ENCODE measurements around the gene BCAR3. TPM values are rescaled to one million over a fixed set of nuclear protein-coding genes. Genes with fewer than 3 reads are reported as not detected.

The BCAR3 gene
- polyA plus RNA-seq, 4 donors = 22.5 to 28.9 (median 25.2) TPM

DNA sequence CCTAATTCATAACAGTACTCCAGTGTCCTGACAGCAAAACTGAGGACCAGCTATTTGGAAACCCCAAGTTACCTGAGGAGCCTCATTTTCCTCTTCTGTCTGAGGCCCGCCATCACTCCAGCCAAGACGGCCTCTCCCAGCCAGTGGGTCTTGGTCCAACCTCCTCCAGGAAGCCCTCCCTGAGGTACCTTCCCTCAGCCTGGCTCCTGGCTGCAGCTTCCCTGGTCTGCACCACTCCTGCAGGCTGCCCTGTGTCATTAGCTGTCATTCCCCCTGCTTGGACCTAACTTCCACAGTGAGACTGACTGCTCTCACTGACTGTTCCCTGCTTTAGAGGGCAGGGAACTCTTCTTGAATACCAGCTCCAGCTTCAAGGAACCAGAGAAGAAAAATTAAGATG is 33.0 kb downstream of the BCAR3 start:
- no peak for DNase-seq (ENCODE audit: low read depth in 4 of 4, low spot score in 2 of 4)

DNA sequence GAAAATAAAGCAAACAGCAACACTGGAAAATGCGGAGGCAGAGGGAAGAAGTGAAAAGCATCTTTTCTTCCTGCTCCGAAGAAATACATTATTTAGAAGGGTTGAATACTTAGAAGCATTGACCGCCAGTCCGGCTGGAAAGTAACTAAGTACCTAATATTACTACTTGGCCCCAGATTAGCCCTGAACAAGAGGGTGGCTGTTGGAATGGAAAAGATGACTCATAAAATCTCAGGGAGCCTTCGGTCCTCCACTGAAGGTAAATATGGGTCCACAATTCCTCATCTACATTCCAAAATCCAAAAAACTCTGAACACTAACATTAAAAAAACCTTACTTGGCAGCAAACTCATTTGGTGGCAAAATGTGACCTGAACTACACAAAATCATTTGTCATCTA is 40.1 kb downstream of the BCAR3 start:
- no peak for DNase-seq (ENCODE audit: low read depth in 4 of 4, low spot score in 2 of 4)

DNA sequence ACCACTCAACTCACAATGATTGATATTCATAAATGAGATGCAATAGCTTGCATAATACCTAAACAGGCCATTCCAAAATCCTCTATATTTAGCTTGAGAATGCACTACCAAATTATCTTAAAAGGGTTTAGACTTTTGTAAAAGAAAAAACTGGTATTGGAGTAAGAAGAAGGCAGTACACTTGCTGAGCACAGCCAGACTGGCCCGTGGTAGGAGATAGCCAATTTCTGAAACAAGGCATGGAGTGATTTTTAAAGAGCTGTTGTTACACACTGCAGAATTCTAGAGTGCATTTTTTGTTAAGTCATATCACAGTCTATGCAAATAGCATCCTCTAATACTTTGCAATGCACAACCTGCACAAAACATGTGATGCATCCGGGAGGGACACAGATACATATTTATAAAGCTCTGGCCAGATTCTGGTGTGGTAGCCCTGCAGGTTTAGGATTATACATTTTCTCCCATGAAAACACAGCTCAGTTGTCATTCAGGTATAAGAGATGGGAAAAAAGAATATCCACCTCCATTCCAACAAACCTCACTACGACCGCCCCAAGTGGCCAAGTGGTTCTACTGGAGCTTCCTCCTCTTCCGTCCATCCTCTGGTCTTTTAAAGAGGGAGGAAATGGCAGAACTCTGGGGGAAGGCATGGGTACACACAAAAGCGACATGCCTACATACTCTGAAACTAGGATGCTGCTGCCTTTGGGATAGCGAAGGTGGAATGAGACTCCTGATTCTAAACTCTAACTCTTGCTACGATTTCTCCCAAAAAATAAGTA is 40.8 kb downstream of the BCAR3 start:
- DNase-seq (ENCODE audit: low read depth in 4 of 4, low spot score in 2 of 4) = no peak

DNA sequence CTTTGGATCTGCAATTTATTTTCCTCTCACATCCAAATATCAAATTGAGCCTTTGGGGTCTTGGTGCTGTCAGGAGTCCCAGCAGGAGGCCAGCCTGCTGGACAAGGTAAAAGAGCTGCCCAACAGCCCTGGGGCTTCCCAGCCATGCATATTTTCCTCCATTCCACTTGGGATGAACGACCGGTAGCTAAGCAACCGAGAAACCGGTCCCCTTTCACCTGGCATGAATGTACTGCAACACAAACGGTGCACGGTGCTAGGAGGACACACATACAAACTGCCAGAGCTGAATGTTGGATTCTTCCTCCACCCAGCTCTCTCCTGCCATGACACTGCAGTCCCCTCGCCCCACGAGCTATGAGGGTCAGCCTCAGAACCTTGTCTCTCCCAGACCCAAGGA is 42.7 kb downstream of the BCAR3 start:
- no peak for DNase-seq (ENCODE audit: low read depth in 4 of 4, low spot score in 2 of 4)

DNA sequence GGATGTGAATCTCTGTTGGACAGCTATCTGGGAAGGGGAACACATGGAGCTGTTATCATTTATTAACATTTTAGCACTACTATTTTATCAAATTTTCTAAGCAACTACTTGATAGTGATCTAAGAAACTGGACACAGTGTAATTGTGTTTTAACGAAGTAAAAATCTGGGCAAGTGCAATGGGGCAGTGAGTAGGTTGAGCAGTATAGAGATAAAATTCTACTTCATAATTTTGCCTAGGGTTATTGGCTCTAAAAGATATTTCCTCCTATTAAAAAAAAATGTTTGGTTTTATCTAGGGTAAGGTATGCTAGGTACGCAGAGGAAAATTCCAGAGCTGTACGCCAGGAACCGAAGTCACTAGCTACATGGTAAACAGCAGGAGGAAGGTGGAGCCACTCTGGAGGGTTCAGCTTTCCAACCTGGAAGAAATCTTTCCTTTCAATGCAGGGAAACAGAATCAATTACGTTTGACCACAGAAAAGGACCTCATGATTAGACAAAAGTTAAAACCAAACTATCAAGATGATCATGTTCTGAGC is 43.3 kb downstream of the BCAR3 start:
- no peak for DNase-seq (ENCODE audit: low read depth in 4 of 4, low spot score in 2 of 4)

DNA sequence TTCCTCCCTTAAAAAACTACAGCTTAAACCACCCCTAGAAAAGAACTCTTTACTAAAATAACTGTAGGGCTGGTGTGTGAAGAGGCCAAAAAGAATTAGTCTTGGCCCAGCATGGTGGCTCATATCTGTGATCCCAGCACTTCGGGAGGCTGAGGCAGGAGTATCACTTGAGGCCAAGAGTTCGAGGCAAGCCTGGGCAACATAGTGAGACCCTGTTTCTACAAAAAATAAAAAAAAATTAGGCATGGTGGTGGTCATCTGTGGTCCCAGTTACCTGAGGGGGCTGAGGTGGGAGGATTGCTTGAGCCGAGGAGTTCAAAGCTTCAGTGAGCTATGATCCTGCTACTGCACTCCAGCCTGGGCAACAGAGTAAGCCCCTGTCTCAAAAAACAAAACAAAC is 44.9 kb downstream of the BCAR3 start:
- DNase-seq (ENCODE audit: low read depth in 4 of 4, low spot score in 2 of 4) = no peak

DNA sequence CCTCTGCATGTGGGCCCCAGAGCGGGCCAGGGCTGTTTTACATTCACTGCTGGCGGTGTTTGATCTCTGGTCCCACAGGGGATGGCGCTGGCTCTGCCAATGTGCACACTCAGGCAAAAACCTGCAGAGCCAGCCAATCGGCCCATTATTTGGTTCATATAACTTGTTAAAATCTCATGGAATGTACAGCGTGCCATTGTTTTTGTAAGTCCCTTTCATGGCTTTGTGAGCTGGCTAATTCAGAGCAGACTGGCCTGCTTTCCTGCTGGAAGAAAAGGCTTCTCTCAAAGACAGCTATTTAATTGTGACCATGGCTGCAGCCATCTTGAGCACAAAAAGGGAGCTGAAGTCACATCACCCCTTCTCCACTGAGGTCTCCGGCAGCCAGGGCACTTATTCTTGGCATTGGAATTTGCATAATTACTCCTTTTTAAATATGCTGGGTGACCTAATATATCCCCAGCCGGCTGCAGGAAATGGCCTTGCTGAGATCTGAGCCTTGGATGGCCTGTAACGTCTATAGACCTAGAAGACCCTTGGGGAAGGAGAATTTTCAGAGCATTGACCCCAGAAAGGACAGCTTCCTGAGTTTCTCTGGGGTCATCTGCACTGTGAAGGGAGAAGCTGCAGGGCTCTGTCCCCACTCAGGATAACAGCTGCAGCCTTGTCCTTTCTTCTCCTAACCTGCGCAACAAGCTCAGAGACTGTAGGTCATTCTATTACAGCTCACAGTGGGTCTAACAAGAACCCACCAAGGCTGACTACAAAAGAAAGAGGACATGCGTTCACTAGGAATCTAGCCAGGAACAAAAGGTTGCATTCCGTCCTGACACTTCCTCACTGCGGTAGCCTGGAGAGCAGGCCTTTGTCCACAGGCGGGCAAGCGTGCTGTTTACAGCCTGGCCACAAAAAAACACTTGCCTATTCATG is 45.8 kb downstream of the BCAR3 start:
- DNase-seq (ENCODE audit: low read depth in 4 of 4, low spot score in 2 of 4) = no peak

DNA sequence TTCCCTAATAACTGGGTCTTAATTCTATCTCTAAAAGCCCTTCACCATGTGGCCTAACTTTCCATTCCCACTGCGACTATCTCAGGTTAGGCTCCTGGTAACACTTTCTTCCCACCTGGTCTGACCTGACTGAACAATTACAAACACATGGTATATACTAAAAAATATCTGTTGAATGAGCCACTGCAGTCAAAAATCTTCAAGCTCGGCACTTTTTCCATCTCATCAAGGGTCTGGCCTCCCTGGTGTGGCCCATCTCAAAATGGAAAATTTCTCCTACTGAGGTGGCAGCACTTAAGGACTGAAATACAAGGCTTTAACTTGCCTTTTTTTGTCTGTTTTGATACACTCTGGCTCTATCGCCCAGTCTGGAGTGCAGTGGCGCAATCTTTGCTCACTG is 48.3 kb downstream of the BCAR3 start:
- no peak for DNase-seq (ENCODE audit: low read depth in 4 of 4, low spot score in 2 of 4)

DNA sequence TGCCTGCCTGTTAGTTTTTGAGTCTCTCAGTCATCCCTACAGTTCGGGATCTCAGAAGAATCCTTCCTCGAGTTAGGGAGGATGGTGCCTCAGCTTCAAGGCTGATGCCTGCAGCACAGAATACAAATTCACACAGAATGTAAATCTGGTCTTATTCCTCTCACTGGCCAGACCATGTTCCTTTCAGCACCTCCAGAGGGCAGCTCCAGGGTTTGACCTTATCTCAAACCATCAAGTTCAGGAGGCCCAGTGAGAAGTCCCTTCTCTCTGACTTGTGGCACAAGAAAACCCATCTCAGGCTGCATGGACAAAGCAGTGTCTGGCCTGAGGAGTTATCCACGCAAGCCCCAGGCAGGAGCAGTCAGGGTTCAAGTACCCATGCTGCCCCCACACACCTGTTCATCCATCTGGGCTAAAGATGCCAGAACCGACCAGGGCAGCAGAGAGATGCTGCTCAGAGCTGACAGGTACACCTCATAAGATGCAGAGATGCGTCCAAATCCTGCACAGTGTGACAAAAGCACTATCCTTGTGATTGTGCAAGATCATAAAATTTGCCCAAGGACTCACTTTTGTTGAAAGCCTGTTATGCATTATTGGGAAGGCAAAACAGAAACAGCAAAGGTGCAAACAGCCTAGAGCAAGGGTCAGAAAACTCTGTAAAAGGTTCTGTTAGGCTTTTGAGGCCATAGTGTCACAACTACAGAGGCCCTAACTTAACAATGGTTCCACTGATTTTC is 49.8 kb downstream of the BCAR3 start:
- DNase-seq (ENCODE audit: low read depth in 4 of 4, low spot score in 2 of 4) = no peak

DNA sequence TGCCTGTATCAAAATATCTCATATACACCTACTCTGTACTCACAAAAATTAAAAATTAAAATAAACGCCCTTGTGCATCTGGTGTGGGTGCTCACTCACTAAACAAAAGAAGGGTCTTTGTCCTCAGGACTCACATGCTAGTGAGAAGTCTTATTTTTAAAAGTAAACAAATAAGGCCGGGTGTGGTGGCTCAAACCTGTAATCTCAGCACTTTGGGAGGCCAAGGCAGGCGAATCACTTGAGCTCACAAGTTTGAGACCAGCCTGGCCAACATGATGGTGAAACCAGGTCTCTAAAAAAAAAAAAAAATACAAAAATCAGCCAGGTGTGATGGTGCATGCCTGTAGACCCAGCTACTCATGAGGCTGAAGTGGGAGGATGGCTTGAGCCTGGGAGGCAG is 51.5 kb downstream of the BCAR3 start:
- DNase-seq (ENCODE audit: low read depth in 4 of 4, low spot score in 2 of 4) = no peak

DNA sequence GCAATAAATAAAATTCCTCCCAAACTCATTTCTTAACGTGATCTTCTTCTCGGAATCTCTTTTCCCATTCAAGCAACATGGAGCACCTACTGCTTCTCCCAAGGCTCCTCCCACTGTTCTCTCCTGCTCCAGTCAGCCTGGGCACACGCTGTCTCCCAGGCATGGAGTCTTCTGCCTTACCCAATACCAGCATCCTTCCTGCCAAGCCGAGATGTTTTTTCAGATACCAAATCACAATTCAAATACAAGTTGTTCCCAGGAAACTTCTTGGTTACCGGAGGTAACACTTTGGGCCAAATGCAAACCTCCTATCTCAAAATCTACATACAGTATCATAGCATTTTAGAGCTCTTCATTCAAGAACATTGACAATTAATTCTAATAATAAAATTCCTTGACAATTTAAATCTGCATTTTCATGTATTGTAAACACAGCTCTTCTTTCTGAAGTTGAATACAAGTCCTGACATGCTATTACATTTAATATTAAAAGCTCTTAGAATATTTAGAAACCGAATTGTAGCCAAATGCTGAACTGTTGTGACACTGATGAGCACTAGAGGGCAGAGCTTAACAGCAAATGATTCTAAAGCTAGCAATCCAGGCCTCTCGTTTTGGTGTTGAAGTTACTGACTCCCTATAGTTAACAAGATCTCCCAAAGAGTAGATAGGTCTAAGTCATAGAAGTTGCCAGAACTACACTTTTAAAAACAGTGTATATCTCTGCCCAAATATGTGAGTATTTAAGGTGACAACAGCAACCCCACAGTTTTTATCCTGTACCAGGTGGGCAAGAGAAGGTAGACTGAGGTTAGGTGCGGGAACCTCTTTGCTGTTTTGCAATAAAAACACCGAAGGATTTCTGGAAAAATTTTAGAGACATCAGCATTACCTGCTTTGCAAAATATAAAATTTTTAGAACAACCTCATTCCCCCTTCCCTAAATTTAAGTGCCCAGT is 52.3 kb downstream of the BCAR3 start:
- peak in 1 of 4 donors; percentile 67 for DNase-seq (ENCODE audit: low read depth in 4 of 4, low spot score in 2 of 4)

DNA sequence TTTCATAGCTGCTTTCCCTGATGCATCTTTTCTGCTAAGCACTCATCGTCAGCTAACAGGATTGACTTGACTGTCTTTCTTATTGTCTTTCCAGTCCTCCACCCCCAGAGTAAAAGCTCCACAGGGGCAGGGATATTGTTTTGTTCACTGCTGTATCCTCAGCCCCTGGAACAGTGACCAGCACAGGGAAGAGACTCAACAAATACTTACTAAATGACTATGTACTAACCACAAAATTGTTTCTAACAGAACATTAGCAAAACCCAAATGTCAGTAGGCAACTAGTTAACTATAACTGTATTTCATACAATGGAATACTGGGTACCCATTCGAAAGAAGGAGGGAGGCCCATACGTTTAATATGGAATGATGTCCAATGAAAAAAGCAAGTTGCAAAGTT is 53.0 kb downstream of the BCAR3 start:
- no peak for DNase-seq (ENCODE audit: low read depth in 4 of 4, low spot score in 2 of 4)

DNA sequence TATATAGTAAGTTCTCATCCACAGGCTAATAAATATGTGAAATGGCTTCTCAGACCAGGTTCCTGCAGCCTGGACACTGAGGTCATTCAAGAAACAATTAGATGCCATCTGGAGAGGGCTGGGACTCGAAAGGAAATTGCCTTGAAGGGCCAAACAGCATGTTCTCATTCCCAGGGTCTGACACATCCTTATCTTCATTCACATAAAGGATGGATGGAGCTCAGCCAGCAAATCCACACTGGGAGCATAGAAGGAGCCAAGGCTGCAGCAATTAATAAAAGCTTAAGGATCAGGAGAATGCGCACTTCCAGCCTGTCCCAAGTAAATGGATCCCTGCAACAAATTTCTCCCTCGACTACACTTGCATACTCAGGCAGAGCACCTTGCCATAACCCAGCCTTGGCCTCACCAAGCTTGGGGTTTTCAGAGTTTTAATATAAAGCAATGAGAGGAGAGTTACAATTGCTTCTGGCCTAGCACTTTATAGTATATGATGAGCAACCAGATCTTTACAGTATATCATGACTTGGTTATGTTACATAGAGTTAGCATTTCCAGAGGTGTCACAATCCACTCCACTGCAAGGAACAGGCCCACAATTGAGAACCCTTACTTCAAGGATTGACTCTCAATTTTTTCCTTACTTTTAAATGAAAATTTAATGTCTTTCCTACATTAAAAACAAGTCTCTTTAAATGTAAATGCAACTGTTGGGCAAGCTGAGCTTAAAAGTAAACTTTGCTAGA is 55.9 kb downstream of the BCAR3 start:
- DNase-seq (ENCODE audit: low read depth in 4 of 4, low spot score in 2 of 4) = no peak

DNA sequence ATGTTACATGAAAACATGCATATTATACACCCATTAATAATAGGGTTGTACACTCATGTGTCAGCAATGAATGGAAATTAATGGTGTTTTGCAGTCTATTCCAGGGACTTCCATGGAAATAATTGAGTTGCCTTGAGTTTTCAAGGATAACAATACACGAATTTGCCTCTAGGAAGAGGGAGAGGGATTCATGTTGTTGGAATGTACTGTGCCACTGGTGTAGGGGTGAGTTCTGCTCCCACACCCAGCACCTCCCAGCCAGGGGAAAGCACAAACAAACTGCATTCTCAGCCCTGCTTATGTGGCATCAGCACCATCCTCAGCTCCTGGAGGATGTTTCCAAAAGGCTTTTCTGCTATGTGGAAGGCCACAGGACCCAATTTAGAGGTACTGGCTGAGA is 57.8 kb downstream of the BCAR3 start:
- no peak for DNase-seq (ENCODE audit: low read depth in 4 of 4, low spot score in 2 of 4)

DNA sequence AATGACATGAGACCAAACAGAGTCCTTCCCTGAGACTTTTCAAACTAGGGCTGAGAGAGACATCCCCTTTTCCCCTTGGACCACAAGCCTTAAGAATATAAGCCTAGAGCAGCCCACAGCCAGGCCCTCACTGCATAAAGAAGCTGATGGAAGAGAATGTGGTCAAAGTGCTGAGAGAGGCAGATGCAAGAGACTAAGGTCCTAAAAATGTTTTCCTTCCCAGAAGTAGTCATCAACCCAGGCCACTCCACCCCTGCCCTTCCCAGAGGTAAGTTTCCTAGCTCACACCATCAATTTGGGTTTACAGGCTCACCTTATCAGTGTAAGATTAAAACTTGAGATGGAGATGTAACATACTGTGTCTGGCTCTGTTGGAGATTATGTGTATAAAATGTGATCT is 58.2 kb downstream of the BCAR3 start:
- no peak for DNase-seq (ENCODE audit: low read depth in 4 of 4, low spot score in 2 of 4)

DNA sequence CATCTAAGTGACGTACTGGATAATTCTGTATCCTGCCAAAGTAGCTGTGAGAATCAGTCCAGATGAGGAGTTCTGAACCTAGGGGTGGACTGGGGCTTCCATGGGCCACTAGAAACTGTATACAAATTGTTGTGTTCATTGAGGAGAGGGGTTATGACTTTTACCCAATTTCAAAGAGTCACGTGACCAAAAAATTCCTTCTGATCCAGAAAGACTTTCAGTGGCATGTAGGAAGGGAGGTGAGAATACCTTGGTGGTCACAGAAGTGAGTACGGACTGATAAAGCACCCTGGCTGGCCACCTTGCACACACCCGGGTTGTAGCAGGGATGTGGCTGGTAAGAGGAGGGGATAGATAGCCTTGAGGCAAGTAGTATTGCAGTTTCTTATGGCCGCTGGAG is 60.4 kb downstream of the BCAR3 start:
- DNase-seq (ENCODE audit: low read depth in 4 of 4, low spot score in 2 of 4) = no peak

DNA sequence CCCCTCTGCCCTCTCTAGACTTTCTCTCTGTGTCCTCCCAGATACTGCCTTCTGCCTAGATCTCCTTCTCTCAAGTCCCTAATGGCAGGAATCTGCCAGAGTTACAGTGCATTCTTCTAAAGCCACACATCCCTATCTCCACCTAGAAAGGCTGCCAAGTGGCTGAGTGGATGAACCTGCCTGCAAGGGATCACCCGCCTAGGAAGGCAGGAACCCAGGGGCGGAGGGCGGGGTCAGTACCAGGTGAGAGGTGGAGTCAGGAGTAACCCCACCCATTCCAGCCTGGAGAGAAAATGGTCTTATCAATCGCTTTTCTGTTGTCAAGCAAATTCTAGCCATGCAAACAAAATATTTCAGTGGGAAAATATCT is 60.8 kb downstream of the BCAR3 start:
- DNase-seq (ENCODE audit: low read depth in 4 of 4, low spot score in 2 of 4) = no peak

DNA sequence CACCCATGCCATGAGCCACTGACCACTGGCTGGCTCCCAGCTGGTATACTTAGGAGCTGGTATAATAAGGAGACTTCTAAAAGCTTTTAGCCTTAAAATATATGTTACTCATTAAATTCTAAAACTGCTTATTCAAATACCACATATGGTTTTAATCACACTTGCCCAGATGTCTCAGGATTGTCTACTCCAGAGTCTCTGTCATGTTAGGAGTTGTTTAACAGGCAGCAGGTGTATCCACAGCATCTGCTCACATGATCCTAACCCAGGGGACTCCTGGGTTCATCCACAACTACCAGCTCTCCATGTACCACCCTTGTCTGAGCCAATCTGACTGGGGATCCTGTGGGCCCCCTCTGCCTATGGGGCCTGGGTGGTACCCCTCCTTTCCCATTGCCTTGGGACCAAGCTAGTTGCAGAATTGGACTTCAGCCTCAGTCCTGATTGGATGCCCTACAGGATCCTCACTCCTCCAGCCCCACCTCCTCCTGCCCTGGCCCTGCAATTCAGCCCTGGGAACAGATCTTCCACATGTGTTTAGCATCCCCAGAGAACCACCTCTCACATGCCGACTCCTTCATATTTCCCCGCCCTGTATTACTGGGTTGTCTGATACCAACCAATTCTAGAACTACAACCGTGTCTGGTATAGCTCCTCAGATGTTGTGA is 61.3 kb downstream of the BCAR3 start:
- DNase-seq (ENCODE audit: low read depth in 4 of 4, low spot score in 2 of 4) = no peak
